Fibroblast of mammary gland (primary cell): ENCODE results near the gene PAPSS2.
A peak's percentile ranks its signal among the peaks of the same experiment; 100 is the strongest.

Experiments used
- DNase-seq: peaks from one replicate; pipeline ENCODE4 v3.0.0-alpha.2; 2010; ENCODE audit warnings: low read depth
- H3K4me3 ChIP-seq: 2 replicates; pipeline ENCODE4 v1.5.1; 2011; ENCODE audit warnings: low read depth, mild to moderate bottlenecking, low read length, moderate library complexity; ENCODE audit not compliant: control insufficient read depth
- TF ChIP-seq, protein P1 (sequence below): conservative IDR thresholded peaks from 2 replicates; pipeline ENCODE4 v1.5.1; 2011; ENCODE audit warnings: low read depth, low read length, inconsistent platforms; ENCODE audit not compliant: control insufficient read depth, insufficient read depth

Gene PAPSS2

DNA sequence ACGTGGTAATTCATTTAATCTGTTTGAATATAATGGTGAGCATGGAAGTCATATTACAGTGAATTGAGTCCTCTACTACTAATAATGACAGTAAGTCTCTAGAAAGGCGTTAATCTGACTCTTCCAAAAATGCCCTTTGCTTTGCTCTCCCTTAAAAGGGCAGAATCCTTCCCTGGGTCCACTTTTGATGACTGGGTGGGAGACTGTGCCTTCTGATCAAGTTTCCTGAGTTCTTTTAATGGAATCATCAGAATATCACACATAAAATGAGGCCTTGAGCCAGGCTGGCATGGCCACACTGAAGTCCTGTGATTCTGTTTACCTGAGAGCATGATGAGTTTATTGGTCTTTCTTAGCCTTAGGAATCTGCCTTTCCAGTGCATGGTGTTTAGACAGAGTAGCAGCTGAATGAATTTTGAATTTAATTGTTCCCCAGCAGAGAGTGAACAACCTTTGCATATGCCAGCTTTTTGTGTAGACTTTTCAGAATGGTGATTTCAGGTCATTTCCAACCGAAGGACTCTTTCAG is 33.3 kb downstream of the PAPSS2 start:
- TF ChIP-seq, protein P1, sequence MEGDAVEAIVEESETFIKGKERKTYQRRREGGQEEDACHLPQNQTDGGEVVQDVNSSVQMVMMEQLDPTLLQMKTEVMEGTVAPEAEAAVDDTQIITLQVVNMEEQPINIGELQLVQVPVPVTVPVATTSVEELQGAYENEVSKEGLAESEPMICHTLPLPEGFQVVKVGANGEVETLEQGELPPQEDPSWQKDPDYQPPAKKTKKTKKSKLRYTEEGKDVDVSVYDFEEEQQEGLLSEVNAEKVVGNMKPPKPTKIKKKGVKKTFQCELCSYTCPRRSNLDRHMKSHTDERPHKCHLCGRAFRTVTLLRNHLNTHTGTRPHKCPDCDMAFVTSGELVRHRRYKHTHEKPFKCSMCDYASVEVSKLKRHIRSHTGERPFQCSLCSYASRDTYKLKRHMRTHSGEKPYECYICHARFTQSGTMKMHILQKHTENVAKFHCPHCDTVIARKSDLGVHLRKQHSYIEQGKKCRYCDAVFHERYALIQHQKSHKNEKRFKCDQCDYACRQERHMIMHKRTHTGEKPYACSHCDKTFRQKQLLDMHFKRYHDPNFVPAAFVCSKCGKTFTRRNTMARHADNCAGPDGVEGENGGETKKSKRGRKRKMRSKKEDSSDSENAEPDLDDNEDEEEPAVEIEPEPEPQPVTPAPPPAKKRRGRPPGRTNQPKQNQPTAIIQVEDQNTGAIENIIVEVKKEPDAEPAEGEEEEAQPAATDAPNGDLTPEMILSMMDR: no peak
- no peak for DNase-seq
- no peak overlapping the region for H3K4me3 ChIP-seq

- TF ChIP-seq, protein P1: no peak
- H3K4me3 ChIP-seq: no peak overlapping the region
- DNase-seq: no peak
These were observed 34.5 kb downstream of the PAPSS2 start for GRCh38 chr10:87694011-87694794.

DNA sequence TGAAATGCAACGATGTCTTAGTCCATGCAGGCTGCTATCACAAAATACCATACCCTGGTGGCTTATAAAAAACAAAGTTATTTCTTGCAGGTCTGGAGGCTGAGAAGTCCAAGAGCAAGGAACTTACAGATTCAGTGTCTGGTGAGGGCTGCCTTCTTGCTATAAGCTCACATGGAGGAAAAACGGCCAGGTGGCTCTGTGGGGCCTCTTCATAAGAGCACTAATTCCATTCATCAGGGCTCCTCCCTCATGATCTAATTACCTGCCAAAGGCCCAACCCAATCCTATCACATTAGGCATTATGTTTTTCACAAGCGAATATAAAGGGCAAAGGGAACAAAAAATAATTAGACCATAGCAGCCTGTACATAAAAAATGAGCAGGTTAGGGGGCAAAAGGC is 35.4 kb downstream of the PAPSS2 start:
- TF ChIP-seq, protein P1: no peak
- DNase-seq: no peak

DNA sequence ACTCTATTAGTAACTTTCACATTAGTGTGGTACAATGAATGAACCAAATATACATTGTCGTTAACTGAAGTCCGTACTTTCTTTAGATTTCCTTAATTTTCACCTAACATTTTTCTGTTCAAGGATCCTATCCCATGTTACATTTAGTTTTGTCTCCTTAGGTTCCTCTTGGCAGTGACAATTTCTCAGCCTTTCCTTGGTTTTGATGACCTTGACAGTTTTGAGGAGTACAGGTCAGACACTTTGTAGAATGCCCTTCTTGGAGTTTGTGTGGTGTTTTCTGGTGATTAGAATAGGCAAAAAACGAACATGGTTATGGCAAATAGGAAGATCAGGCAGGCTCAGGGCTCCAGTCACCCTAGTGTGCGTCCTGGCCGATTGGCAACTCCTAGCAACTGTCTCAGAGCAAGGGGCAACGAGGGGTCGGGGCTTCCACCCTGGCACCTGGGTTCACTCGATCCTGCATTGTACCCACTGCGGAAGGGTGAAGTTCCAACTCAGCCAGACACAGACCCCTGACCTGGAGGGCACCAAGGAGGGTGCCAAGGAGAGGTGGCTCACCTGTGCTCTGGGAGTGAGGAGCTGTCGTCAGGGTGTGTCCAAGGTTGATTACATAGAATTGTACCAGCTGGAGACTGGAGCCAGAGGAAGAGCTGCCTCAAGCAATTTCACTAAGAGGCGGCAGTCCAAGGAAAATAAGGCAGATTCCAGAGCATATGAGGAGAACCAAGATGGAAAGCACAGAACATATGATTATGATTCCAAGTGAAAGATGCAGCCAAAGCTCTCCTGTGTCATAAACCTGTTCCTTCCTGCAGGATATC is 37.5 kb downstream of the PAPSS2 start:
- DNase-seq: no peak
- TF ChIP-seq, protein P1: no peak
- no peak overlapping the region for H3K4me3 ChIP-seq

More for the DNA sequence above, 35.4 kb downstream of the PAPSS2 start:
- H3K4me3 ChIP-seq: no peak overlapping the region

DNA sequence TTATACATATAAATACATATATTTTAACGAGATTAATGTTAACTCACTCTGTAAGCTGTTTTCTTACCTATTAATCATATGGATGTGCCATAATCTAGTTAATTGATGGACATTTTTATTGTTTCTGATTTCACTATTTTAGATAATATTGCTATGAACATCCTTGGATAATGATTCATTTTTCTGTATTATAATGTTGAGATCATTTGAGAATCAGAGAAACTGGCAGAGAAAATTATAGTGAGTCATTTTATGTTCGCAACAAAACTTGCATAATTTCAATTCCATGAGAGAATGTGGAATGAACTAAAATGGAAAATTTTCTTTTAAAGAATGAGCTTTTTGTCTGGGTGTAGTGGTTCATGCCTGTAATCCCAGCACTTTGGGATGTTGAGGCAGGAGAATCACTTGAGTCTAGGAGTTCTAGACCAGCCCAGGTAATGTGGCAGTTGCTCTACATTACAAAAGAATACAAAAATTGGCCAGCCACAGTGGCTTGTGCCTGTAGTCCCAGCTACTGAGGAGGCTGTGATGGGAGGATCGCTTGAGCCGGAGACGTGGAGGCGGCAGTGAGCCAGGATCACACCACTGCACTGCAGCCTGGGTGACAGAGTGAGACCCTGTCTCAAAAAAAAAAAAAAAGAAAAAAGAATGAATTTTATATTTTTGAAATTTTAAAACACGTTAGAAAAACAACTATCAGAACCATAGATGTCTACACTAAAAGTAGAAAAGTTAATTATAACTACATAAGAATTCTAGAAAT is 40.5 kb downstream of the PAPSS2 start:
- no peak overlapping the region for H3K4me3 ChIP-seq
- TF ChIP-seq, protein P1: no peak
- DNase-seq: peak; percentile 71

- H3K4me3 ChIP-seq: no peak overlapping the region
- TF ChIP-seq, protein P1: no peak
- no peak for DNase-seq
These were observed 42.7 kb downstream of the PAPSS2 start for GRCh38 chr10:87702260-87702972.
